ENCODE measurements around the gene SLC28A1. TPM values are rescaled to one million over a fixed set of nuclear protein-coding genes. Genes with fewer than 3 reads are reported as not detected.

The SLC28A1 gene
- total and polyA plus RNA-seq, 2 of the 4 experiments (the other 2 are of a cell fraction), result not detected

GRCh38 chr15:84913360-84913723, 28.9 kb downstream of the SLC28A1 start:
- H3K18ac ChIP-seq (ENCODE audit: low read depth, low read length), result peak overlapping the region; percentile 18; the same call in 1 of the 2 replicates
- intact Hi-C loops (cut with micrococcal nuclease) (no loop called here), in situ Hi-C loops (cut with MboI; ENCODE audit: low sequenced_read_pairs) (no loop called here), dilution Hi-C loops (cut with HindIII; ENCODE audit: low sequenced_read_pairs, unreplicated experiment) (no loop called here)
- H2AFZ ChIP-seq (replicated peaks; ENCODE audit: low read length, poor library complexity), result peak overlapping the region; percentile 71
- no peaks in the 10 kb centered on the region for H3K9me3 ChIP-seq (ENCODE audit: control insufficient read depth, insufficient read depth, low read length)
- H2AK5ac ChIP-seq (ENCODE audit: low read depth, low read length), result peak overlapping the region; percentile 96
- H4K5ac ChIP-seq (ENCODE audit: low read depth, low read length), result peak overlapping the region; percentile 35; the same call in 1 of the 2 replicates
- no peak overlapping the region for H3K56ac ChIP-seq (ENCODE audit: extremely low read depth, insufficient read depth, low read length)
- peak overlapping the region; percentile 97; the same call in 2 of the 3 replicates for H2BK15ac ChIP-seq (ENCODE audit: low read depth, low read length)
- no peaks in the 10 kb centered on the region for H3K36me3 ChIP-seq (ENCODE audit: control insufficient read depth, insufficient read depth, low read length)
- H2AK9ac ChIP-seq (replicated peaks; ENCODE audit: low read depth, low read length, poor library complexity), result peak overlapping the region; percentile 96
- H4K91ac ChIP-seq (ENCODE audit: insufficient read depth, low read depth, low read length), result peak overlapping the region; percentile 77
- peak overlapping the region; percentile 53 to 93; a peak in 3 of 4 replicates for H4K8ac ChIP-seq (ENCODE audit: low read depth in 2 of 2, low read length in 2 of 2)
- WGBS, 2 experiments (ENCODE audit: extremely low coverage in 2 of 2, insufficient read length in 1 of 2), result no CpG with 5 or more reads among the region's 2 CpGs
- H3K9ac ChIP-seq (ENCODE audit: low read depth, low read length), result no peak overlapping the region
- TF ChIP-seq FOS (IDR thresholded peaks at IDR 0.05; ENCODE audit: low read depth, low read length) (no peak), MXI1 (IDR thresholded peaks at IDR 0.05; ENCODE audit: borderline replicate concordance, low read depth, low read length) (no peak), BHLHE40 (IDR thresholded peaks at IDR 0.05; ENCODE audit: low read depth, low read length) (no peak), RCOR1 (IDR thresholded peaks at IDR 0.05; ENCODE audit: insufficient replicate concordance, low read length) (no peak), NFE2L2 (IDR thresholded peaks at IDR 0.05; ENCODE audit: low read depth, low read length) (no peak), MAFK (IDR thresholded peaks at IDR 0.05; ENCODE audit: low read depth, low read length) (no peak), CEBPB (IDR thresholded peaks at IDR 0.05; ENCODE audit: low read depth, low read length) (no peak), RAD21 (IDR thresholded peaks at IDR 0.05; ENCODE audit: low read length) (no peak), MAZ (IDR thresholded peaks at IDR 0.05; ENCODE audit: borderline replicate concordance, low read depth, low read length) (no peak)
- DNase-seq (no peak), ATAC-seq (ENCODE audit: low read depth) (no peak)
- H3K9me1 ChIP-seq (ENCODE audit: insufficient read depth, low read length), result peaks cover 21% of the 10 kb centered on the region
- H3K4me2 ChIP-seq (ENCODE audit: low read depth, low read length), result no peak overlapping the region
- peaks cover 20% of the 10 kb centered on the region for H3K4me1 ChIP-seq (ENCODE audit: control insufficient read depth, insufficient read depth, low read length)
- H3K23ac ChIP-seq (ENCODE audit: low read depth, low read length), result no peak overlapping the region
- H3K4me3 ChIP-seq (ENCODE audit: insufficient read depth, low read depth, low read length), result no peak overlapping the region
- no peak overlapping the region for H3K27ac ChIP-seq (ENCODE audit: insufficient read depth, low read length)
- H4K20me1 ChIP-seq (ENCODE audit: insufficient read depth, low read length), result no peaks in the 10 kb centered on the region
- H3K27me3 ChIP-seq (ENCODE audit: control insufficient read depth, insufficient read depth, low read length), result no peaks in the 10 kb centered on the region
- peak overlapping the region; percentile 91 for H2BK120ac ChIP-seq (ENCODE audit: low read depth, low read length)
- peak overlapping the region; percentile 86 for H3K4ac ChIP-seq (ENCODE audit: low read depth, low read length)
- ChIA-PET CTCF (no interaction called here), POLR2A (ENCODE audit: unreplicated experiment) (no interaction called here)
- H2BK20ac ChIP-seq (ENCODE audit: low read depth, low read length), result peak overlapping the region; percentile 86; the same call in 1 of the 2 replicates
- H3K79me1 ChIP-seq (ENCODE audit: low read depth in 1 of 2, low read length in 2 of 2), result no peaks in the 10 kb centered on the region
- peak overlapping the region; percentile 96 for H2BK5ac ChIP-seq (ENCODE audit: low read depth, low read length, poor library complexity, severe bottlenecking)
- H3K14ac ChIP-seq (replicated peaks; ENCODE audit: low read depth, low read length), result peak overlapping the region; percentile 89; the same call in 1 of the 2 replicates
- no TSS peak for BruUV-seq (replicated peaks)
